Measurements from ENCODE around the gene LY6G5B.

LY6G5B gene

DNA sequence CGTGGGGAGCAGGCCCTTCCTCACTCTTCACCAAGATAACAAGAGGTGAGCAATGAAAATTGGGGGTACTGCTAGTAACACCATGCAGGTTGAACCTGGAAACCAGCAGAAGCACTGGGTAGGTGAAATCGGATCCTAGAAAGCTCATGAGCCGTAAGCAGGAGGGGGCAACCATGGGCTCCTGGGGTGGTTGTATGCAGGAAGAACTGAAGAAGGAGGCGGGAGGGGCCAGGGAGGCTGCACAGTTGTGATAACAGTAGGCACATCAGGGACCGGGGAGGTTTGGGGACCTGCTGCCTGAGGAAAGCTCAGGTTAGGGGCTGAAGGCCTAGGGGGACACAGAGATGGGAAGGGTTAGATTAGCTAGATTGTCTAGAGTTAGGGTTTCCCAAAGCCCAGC is 16.7 kb downstream of the LY6G5B start:
- intact Hi-C loops (cut with micrococcal nuclease), result no loop called here
- no peak overlapping the region for H3K27ac Mint-ChIP-seq
- peaks cover 34% of the 10 kb centered on the region for H3K4me1 Mint-ChIP-seq (ENCODE audit: low read depth)
- peaks cover 83% of the 10 kb centered on the region for H3K36me3 Mint-ChIP-seq (ENCODE audit: low read depth)
- H3K9me3 Mint-ChIP-seq, result no peaks in the 10 kb centered on the region
- peaks cover 7% of the 10 kb centered on the region for H3K27me3 Mint-ChIP-seq
- no peak overlapping the region for H3K4me3 Mint-ChIP-seq

DNA sequence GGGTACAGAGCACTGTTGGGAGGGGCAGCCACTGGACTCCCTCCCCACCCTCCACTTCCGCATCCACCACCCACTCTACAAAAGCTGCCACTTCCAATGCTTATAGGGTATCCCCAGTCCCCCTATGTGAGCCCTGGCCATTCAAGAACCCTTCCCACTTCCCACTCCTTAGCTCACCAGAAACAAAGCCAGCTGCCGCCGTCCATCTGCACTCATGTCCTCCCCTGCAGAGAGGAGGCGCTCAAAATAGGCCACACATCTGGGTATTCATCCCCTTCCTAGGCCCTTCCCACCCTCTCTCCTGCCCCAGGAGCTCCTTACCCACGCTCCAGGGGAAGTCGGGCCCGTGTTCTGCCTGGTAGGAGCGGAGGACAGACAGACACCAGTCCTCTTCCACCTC is 17.5 kb downstream of the LY6G5B start:
- H3K9me3 Mint-ChIP-seq, result no peaks in the 10 kb centered on the region
- intact Hi-C loops (cut with micrococcal nuclease), result no loop called here
- no peak overlapping the region for H3K27ac Mint-ChIP-seq
- H3K27me3 Mint-ChIP-seq, result peaks cover 5% of the 10 kb centered on the region
- H3K36me3 Mint-ChIP-seq (ENCODE audit: low read depth), result peaks cover 91% of the 10 kb centered on the region
- no peak overlapping the region for H3K4me3 Mint-ChIP-seq
- H3K4me1 Mint-ChIP-seq (ENCODE audit: low read depth), result peaks cover 33% of the 10 kb centered on the region

DNA sequence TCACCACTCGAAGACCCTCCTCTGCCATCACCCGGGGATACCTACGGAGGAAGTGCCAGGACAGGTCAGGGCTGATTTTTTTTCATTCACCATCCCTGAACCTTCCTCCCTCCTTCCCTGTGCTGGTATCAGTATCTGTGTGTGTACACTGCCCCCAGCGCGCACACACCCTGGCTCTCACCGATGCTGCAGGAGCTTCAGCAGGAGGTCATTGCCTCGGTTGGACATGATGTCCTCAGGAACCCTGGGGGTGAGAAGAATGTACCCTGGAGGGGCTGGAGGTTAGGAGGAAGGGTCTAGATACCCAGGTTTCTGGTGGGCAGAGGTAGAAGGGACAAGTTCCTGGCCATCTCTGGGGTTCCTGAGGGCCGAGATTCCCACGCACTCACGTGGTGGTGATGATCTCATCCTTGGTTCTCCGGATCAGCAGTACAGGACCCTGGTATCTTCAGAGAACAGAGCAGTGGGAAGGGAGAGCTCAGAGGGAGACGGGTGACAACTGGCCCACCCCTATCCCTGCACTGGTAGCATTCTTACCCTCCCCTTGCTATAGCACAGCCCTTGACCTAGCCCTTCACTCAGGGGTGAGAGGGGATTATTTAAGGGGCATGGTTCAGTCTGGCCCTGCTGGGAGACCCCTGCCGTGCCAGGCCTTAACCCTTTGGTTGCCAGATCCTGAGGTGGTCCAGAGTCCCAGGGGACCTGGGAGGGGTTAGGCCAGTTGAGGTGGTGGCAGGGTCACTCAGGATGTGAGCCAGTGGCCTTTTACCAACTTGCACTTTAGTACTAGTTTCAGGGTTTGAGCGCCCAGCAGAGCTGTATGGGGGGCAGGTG is 18.3 kb downstream of the LY6G5B start:
- intact Hi-C loops (cut with micrococcal nuclease), result no loop called here

DNA sequence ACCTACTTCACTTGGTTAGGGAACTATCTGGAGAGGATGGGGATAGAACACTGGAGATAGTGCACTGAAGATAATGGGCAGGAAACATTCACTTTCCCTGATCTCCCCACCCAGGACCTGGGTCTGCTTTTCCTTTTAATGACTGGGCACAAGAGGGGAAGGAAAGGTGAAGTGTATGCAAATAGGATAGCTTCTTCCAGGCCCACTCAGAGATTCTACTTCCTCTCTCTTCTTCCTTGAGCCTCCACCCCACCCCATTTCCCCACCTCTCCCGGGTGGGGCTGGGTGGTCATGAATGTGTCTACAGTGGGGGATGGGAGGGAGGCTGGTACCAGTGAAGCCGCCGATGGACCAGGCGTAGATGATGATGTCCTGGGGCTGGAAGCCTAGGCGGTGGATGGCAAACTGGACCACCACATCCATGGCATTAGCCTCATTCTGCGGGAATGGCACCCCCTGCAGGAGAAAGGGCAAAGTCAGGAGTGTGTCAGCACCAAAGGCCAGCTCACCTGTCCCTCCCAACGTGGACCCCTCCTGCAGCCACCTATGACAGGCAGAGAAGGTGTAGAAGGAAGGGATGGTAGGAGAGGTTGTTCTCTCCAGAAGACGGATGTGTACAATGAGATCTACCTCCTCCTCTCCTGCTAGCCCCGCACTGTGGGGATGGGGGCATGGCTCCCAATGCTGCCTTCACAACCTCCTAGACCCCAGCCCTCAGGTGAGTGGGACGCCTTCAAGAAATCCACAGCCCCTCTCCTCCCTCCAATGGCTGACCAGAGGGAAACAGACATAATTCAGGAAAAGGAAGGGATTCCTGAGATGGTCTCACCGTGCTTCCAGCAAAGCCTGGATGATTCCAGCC is 19.7 kb downstream of the LY6G5B start:
- H3K4me1 Mint-ChIP-seq (ENCODE audit: low read depth), result peaks cover 26% of the 10 kb centered on the region
- no peak overlapping the region for H3K4me3 Mint-ChIP-seq
- H3K27me3 Mint-ChIP-seq, result no peaks in the 10 kb centered on the region
- H3K27ac Mint-ChIP-seq, result no peak overlapping the region
- no peaks in the 10 kb centered on the region for H3K9me3 Mint-ChIP-seq
- peaks cover 100% of the 10 kb centered on the region for H3K36me3 Mint-ChIP-seq (ENCODE audit: low read depth)
- intact Hi-C loops (cut with micrococcal nuclease), result no loop called here

More for the DNA sequence above, 18.3 kb downstream of the LY6G5B start:
- Mint-ChIP-seq H3K36me3 (ENCODE audit: low read depth) (peaks cover 96% of the 10 kb centered on the region), H3K27me3 (peaks cover 4% of the 10 kb centered on the region), H3K9me3 (no peaks in the 10 kb centered on the region), H3K27ac (no peak overlapping the region), H3K4me3 (no peak overlapping the region), H3K4me1 (ENCODE audit: low read depth) (peaks cover 31% of the 10 kb centered on the region)

DNA sequence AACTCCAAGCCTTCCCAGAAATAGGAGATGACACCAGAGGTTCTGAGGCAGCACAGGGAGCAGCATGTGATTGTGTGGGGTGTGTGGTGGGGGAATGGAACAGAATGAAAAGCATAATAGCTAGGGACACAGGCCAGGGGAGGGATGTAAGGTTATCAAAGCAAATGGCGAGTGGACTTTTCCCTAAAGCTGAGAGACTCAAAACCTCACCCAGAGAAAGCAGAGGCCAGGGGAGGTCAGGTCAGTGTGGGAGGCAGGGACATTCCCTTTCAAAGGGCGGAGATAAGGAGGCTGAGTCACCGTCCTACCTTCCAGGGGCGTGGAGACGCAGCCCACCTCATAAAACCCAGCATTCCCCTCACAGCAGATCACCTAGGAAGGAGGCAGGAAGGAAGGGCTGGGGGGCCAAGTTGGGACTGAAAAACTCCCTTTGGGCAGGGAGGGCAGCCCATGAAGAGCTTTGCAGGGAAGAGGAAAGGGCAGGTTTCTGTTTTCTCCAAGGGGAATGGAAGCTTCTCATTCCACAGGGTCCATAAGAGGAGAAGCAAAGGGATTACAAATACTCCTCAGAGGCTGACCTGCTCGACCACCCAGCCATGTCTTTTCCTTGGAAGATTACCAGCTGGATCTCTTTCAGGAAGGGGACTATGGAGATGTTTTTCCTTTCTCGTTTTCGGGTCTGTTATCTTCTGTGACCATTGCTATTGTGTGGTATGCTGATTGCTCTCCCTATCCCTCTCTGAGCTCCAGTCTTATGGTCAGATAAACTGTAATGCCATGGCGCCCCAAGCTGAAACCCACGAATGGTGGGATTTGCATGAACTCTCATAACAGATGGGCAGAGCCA is 20.7 kb downstream of the LY6G5B start:
- intact Hi-C loops (cut with micrococcal nuclease), result no loop called here
- Mint-ChIP-seq H3K4me3 (no peak overlapping the region), H3K4me1 (ENCODE audit: low read depth) (peaks cover 26% of the 10 kb centered on the region), H3K27ac (peak overlapping the region; percentile 65), H3K9me3 (no peaks in the 10 kb centered on the region), H3K27me3 (no peaks in the 10 kb centered on the region), H3K36me3 (ENCODE audit: low read depth) (peaks cover 100% of the 10 kb centered on the region)

DNA sequence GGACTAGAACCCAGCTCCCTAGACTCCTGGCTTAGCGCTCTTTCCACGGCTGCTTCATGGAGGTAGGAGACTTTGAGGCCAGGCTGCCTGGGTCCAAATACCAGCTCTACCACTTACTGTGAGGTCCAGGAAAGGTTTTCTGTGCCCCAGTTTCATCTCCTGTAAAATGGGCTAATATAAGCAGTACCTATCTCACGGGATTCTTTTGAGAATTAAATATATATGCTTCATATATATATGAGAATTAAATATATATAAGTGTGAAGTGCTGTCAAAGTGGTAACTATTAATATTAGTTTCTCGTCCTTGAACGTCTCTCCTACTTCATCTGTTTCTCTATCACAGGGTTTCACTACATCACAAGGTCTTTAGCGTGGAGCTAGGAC is 21.3 kb downstream of the LY6G5B start:
- intact Hi-C loops (cut with micrococcal nuclease), result no loop called here
- Mint-ChIP-seq H3K27me3 (no peaks in the 10 kb centered on the region), H3K4me1 (ENCODE audit: low read depth) (peaks cover 26% of the 10 kb centered on the region), H3K9me3 (no peaks in the 10 kb centered on the region), H3K27ac (no peak overlapping the region), H3K4me3 (no peak overlapping the region), H3K36me3 (ENCODE audit: low read depth) (peaks cover 100% of the 10 kb centered on the region)

DNA sequence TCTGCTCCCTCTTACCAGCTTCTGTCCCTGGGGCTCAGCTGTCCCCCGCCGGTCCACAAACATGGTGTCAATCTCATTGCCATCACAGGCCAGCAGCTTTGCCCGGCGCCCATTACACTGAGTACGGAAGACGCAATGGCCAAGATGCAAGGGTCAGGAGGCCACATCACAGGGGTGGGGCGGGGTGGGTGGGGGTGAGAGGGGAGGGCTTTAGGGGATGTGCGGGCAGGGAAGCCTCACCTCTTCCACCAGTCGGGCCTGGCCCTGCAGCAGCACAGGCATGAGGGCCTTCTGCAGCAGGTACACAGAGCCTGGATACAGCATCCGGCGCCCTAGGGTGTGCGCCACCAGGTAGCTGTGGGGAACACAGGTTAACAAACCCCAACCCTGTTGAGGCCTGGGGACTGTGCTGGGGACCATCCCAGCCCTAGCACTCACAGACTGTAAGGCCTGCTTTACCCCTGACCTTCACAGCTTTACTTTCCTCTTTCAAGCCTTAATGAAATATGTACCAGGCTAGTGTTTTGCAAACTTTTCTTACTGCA is 21.9 kb downstream of the LY6G5B start:
- H3K9me3 Mint-ChIP-seq, result no peaks in the 10 kb centered on the region
- peaks cover 100% of the 10 kb centered on the region for H3K36me3 Mint-ChIP-seq (ENCODE audit: low read depth)
- no peak overlapping the region for H3K4me3 Mint-ChIP-seq
- no peaks in the 10 kb centered on the region for H3K27me3 Mint-ChIP-seq
- H3K27ac Mint-ChIP-seq, result no peak overlapping the region
- intact Hi-C loops (cut with micrococcal nuclease), result no loop called here
- peaks cover 26% of the 10 kb centered on the region for H3K4me1 Mint-ChIP-seq (ENCODE audit: low read depth)

DNA sequence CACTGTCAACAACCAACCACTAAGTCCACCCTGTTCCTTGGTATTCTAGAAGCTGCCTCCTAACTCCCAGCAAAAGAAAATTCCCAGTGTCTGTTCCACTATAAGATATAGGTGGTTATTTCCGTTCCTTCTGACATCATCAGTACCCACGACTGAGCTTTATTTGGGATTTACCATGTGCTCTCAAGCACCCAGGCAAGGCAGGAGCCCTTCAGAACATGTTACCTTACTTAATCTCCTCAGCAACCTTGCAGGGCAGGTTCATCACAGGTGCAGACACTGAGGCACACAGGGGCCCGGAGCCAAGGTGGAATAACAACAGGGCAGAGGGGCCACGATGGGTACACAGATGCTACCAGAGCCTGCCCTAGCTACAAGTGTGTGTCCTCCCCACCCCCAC is 22.6 kb downstream of the LY6G5B start:
- Mint-ChIP-seq H3K27me3 (no peaks in the 10 kb centered on the region), H3K27ac (no peak overlapping the region), H3K4me3 (no peak overlapping the region), H3K36me3 (ENCODE audit: low read depth) (peaks cover 100% of the 10 kb centered on the region), H3K4me1 (ENCODE audit: low read depth) (peaks cover 34% of the 10 kb centered on the region), H3K9me3 (no peaks in the 10 kb centered on the region)
- intact Hi-C loops (cut with micrococcal nuclease), result no loop called here

DNA sequence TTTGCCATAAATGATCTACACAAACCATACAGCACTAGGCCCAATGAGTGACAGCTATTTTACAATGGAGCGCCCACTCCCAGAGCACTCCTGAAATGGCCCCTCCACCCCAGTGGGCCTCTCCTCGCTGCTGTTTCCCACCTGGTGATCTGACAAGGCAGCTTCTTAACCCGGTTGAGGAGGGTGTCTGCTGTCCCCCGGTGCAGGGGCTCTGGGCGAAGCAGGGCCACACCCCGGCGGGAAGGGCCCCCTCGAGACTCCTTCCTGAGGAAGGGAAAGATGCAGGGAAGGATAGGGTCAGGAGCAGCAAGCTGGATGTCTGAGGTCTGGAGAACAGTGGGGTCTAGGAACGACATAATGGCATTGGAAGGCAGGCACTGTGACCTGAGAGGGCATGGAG is 23.1 kb downstream of the LY6G5B start:
- intact Hi-C loops (cut with micrococcal nuclease), result no loop called here
- H3K9me3 Mint-ChIP-seq, result no peaks in the 10 kb centered on the region
- H3K4me1 Mint-ChIP-seq (ENCODE audit: low read depth), result peaks cover 39% of the 10 kb centered on the region
- H3K27me3 Mint-ChIP-seq, result no peaks in the 10 kb centered on the region
- H3K36me3 Mint-ChIP-seq (ENCODE audit: low read depth), result peaks cover 100% of the 10 kb centered on the region
- no peak overlapping the region for H3K4me3 Mint-ChIP-seq
- H3K27ac Mint-ChIP-seq, result no peak overlapping the region

DNA sequence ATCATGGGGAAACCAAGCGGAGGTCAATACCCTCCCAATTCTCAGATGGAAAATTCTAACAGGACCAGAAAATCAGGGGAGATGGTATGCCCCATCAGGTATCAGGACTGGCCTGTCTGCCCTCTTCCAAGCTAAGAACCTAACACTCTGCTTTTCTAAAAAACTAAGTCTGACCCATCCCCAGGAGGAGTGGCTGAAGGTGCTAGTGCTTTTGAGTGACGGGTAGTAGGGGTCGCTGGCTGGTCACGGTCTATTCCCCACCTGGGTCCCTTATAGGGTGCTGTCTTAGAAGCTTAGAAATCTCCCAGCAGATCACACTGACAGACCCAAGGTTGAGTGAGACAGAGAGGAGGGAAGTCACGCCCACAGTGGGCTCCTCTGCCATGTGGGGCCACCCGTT is 23.8 kb downstream of the LY6G5B start:
- no peak overlapping the region for H3K4me3 Mint-ChIP-seq
- H3K27me3 Mint-ChIP-seq, result no peaks in the 10 kb centered on the region
- H3K4me1 Mint-ChIP-seq (ENCODE audit: low read depth), result peaks cover 41% of the 10 kb centered on the region
- H3K36me3 Mint-ChIP-seq (ENCODE audit: low read depth), result peaks cover 96% of the 10 kb centered on the region
- H3K9me3 Mint-ChIP-seq, result no peaks in the 10 kb centered on the region
- H3K27ac Mint-ChIP-seq, result no peak overlapping the region
- intact Hi-C loops (cut with micrococcal nuclease), result no loop called here

DNA sequence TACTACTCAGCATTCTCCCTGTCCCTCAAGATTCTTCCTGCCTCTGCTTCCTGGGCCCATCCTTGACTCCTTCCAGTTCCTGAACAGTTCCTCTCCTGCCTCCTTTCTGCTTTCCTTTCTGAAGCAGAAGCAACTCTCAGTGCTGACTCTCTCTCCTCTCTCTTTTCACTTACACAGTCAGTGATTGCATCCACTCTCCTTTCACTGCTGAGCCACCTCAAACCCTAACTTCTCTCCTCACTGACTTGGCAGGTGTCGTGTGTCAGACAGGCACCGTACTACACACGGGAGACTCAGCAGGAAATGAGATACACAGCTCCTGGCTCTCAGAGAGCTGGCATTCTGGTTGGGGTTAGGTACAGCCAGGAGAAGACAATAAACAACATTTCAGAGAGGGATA is 27.8 kb downstream of the LY6G5B start:
- Mint-ChIP-seq H3K9me3 (no peaks in the 10 kb centered on the region), H3K27ac (peak overlapping the region; percentile 45), H3K4me1 (ENCODE audit: low read depth) (peaks cover 33% of the 10 kb centered on the region), H3K27me3 (no peaks in the 10 kb centered on the region), H3K36me3 (ENCODE audit: low read depth) (peaks cover 90% of the 10 kb centered on the region), H3K4me3 (no peak overlapping the region)
- intact Hi-C loops (cut with micrococcal nuclease), result no loop called here

DNA sequence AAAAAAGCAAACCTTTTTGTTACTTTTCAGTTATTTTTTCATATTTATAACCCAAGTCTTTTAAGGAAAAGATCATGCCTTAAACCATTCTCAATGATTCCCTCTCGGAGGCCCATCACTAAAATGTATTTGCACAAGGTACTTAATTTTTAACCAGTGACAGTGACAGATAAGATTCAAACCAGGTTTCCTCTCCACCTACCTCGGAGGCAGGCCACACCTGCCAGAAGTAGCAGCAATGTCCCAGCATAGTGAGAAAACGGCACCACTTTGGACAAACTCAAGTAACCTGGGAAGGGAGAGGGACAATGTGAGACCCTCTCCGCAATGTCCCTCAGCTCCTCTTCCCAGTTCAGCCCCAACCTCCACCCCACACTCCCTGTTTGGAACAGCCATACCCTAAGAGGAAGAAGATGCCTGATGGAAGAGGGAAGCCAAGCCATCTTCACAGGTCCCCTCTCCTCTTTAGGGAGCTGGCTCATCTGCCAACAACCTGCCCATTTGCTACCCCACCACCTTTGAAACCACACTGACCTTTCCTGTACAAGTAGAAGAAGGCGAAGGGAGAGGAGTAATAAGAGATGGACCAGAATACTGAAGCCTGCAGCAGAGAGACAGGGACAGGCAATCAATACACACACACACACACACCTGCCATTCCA is 31.1 kb downstream of the LY6G5B start:
- intact Hi-C loops (cut with micrococcal nuclease), result no loop called here
- no peaks in the 10 kb centered on the region for H3K9me3 Mint-ChIP-seq
- peaks cover 67% of the 10 kb centered on the region for H3K36me3 Mint-ChIP-seq (ENCODE audit: low read depth)
- H3K4me1 Mint-ChIP-seq (ENCODE audit: low read depth), result peaks cover 42% of the 10 kb centered on the region
- no peaks in the 10 kb centered on the region for H3K27me3 Mint-ChIP-seq
- H3K27ac Mint-ChIP-seq, result no peak overlapping the region
- peak overlapping the region; percentile 2 for H3K4me3 Mint-ChIP-seq

All from dendritic cell treated with granulocyte-macrophage colony-stimulating factor and Interleukin-4, amounts not matched to agents 40 ng/mL and 50 ng/mL, for 4 days (primary cell).